SK-N-SH treated with all-trans-retinoic acid at 6 μM for 48 hours (cell line): ENCODE results near the gene PLA2G15.

Experiments
- ATAC-seq: fragments of 200-7000 bp; cut with Tn5 transposase; 3 replicates; pipeline ENCODE4 v1.9.1; 2020; ENCODE audit warnings: mild to moderate bottlenecking, moderate library complexity
- BACH2 ChIP-seq: fragments of 250-450 bp; sonication (Bioruptor Pico); IDR thresholded peaks from 2 replicates; pipeline ENCODE4 v1.9.0; 2021; ENCODE audit warnings: mild to moderate bottlenecking, borderline replicate concordance
- CSDC2 ChIP-seq: fragments of 250-450 bp; sonication (Bioruptor Pico); IDR thresholded peaks from 2 replicates; pipeline ENCODE4 v1.5.0; 2020; ENCODE audit warnings: mild to moderate bottlenecking, moderate library complexity
- ESRRG ChIP-seq: fragments of 250-450 bp; sonication (Bioruptor Pico); IDR thresholded peaks from 2 replicates; pipeline ENCODE4 v1.6.1; 2021; ENCODE audit warnings: mild to moderate bottlenecking
- GLIS3 ChIP-seq: fragments of 250-450 bp; sonication (Bioruptor Pico); IDR thresholded peaks from 2 replicates; pipeline ENCODE4 v1.5.0; 2020; ENCODE audit warnings: mild to moderate bottlenecking, moderate library complexity
- ISL1 ChIP-seq: fragments of 250-450 bp; sonication (Bioruptor Pico); IDR thresholded peaks from 2 replicates; pipeline ENCODE4 v2.1.2; 2022; ENCODE audit warnings: mild to moderate bottlenecking, moderate library complexity
- OSR1 ChIP-seq: fragments of 250-450 bp; sonication (Bioruptor Pico); IDR thresholded peaks from 2 replicates; pipeline ENCODE4 v1.8.0; 2022; ENCODE audit warnings: moderate library complexity, mild to moderate bottlenecking, inconsistent platforms
- PPARA ChIP-seq: fragments of 250-450 bp; sonication (Bioruptor Pico); IDR thresholded peaks from 2 replicates; pipeline ENCODE4 v1.5.0; 2020; ENCODE audit warnings: mild to moderate bottlenecking, borderline replicate concordance
- RARB ChIP-seq: fragments of 250-450 bp; sonication (Bioruptor Pico); IDR thresholded peaks from 2 replicates; pipeline ENCODE4 v1.8.0; 2021; ENCODE audit warnings: mild to moderate bottlenecking, moderate library complexity
- SNAI2 ChIP-seq: fragments of 250-450 bp; sonication (Bioruptor Pico); IDR thresholded peaks from 2 replicates; pipeline ENCODE4 v1.5.0; 2020; ENCODE audit warnings: mild to moderate bottlenecking, moderate library complexity
- TCF4 ChIP-seq: fragments of 250-450 bp; sonication (Bioruptor Pico); IDR thresholded peaks from 2 replicates; pipeline ENCODE4 v1.8.0; 2021; ENCODE audit warnings: mild to moderate bottlenecking, moderate library complexity, borderline replicate concordance
- TOX ChIP-seq: fragments of 250-450 bp; sonication (Bioruptor Pico); IDR thresholded peaks from 2 replicates; pipeline ENCODE4 v1.8.0; 2021; ENCODE audit warnings: mild to moderate bottlenecking, moderate library complexity, borderline replicate concordance
- ZC3H10 ChIP-seq: fragments of 250-450 bp; sonication (Bioruptor Pico); IDR thresholded peaks from 2 replicates; pipeline ENCODE4 v1.5.1; 2021; ENCODE audit warnings: mild to moderate bottlenecking, moderate library complexity
- ZFP3 ChIP-seq: fragments of 250-450 bp; sonication (Bioruptor Pico); IDR thresholded peaks from 2 replicates; pipeline ENCODE4 v1.5.0; 2020; ENCODE audit warnings: mild to moderate bottlenecking, moderate library complexity
- ZFP30 ChIP-seq: fragments of 450-650 bp; formaldehyde crosslinking; IDR thresholded peaks from 2 replicates; pipeline ENCODE4 v1.5.0; 2022; ENCODE audit warnings: mild to moderate bottlenecking, moderate library complexity
- ZNF565 ChIP-seq: fragments of 450-650 bp; formaldehyde crosslinking; conservative IDR thresholded peaks from 2 replicates; pipeline ENCODE4 v1.5.0; 2020; ENCODE audit warnings: low read depth, mild to moderate bottlenecking, moderate library complexity
- ZNF70 ChIP-seq: fragments of 450-650 bp; formaldehyde crosslinking; IDR thresholded peaks from 2 replicates; pipeline ENCODE4 v1.5.0; 2020; ENCODE audit warnings: mild to moderate bottlenecking, moderate library complexity
- ZNF8 ChIP-seq: fragments of 450-650 bp; formaldehyde crosslinking; IDR thresholded peaks from 2 replicates; pipeline ENCODE4 v1.5.0; 2020; ENCODE audit warnings: mild to moderate bottlenecking, moderate library complexity
- TF ChIP-seq, protein P1 (sequence below): fragments of 250-450 bp; sonication (Bioruptor Pico); IDR thresholded peaks from 2 replicates; pipeline ENCODE4 v1.5.1; 2020; ENCODE audit warnings: low read depth, mild to moderate bottlenecking, moderate library complexity
- TF ChIP-seq, protein P2 (sequence below): fragments of 250-450 bp; sonication (Bioruptor Pico); IDR thresholded peaks from 2 replicates; pipeline ENCODE4 v1.8.0; 2021; ENCODE audit warnings: low read depth, mild to moderate bottlenecking, moderate library complexity, borderline replicate concordance
- TF ChIP-seq, protein P3 (sequence below): fragments of 250-450 bp; sonication (Bioruptor Pico); IDR thresholded peaks from 2 replicates; pipeline ENCODE4 v1.5.0; 2020; ENCODE audit warnings: mild to moderate bottlenecking, moderate library complexity
- TF ChIP-seq, protein P4 (sequence below): fragments of 250-450 bp; sonication (Bioruptor Pico); IDR thresholded peaks from 2 replicates; pipeline ENCODE4 v1.5.1; 2021; ENCODE audit warnings: mild to moderate bottlenecking, moderate library complexity
- TF ChIP-seq, protein P5 (sequence below): fragments of 250-450 bp; sonication (Bioruptor Pico); IDR thresholded peaks from 2 replicates; pipeline ENCODE4 v1.8.0; 2020; ENCODE audit warnings: mild to moderate bottlenecking, moderate library complexity, borderline replicate concordance

The PLA2G15 gene

DNA sequence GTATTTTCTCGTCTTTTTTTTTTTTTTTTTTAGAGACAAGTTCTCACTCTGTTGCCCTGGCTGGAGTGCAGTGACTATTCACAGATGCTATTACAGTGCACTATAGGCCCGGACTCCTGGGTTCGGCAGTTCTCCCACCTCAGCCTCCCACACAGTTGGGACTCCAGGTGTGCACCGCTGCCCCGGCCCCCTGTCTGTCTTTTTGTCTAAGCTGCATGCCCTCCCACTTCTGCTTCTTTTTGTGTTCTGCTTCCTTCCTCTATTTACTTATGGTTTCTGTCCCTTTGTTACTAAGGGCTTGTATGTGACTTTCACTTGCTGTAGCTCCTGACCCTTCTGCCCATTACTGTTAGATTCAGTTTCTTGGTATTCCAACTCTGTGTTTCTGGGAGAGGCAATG, 39.7 kb downstream of the PLA2G15 start:
- TF ChIP-seq CSDC2 (CRISPR knock-in tag): no peak
- TF ChIP-seq BACH2 (CRISPR knock-in tag): no peak
- TF ChIP-seq TOX (CRISPR knock-in tag): no peak
- TF ChIP-seq, protein P1, sequence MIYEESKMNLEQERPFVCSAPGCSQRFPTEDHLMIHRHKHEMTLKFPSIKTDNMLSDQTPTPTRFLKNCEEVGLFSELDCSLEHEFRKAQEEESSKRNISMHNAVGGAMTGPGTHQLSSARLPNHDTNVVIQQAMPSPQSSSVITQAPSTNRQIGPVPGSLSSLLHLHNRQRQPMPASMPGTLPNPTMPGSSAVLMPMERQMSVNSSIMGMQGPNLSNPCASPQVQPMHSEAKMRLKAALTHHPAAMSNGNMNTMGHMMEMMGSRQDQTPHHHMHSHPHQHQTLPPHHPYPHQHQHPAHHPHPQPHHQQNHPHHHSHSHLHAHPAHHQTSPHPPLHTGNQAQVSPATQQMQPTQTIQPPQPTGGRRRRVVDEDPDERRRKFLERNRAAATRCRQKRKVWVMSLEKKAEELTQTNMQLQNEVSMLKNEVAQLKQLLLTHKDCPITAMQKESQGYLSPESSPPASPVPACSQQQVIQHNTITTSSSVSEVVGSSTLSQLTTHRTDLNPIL (CRISPR knock-in tag): no peak
- TF ChIP-seq, protein P2, sequence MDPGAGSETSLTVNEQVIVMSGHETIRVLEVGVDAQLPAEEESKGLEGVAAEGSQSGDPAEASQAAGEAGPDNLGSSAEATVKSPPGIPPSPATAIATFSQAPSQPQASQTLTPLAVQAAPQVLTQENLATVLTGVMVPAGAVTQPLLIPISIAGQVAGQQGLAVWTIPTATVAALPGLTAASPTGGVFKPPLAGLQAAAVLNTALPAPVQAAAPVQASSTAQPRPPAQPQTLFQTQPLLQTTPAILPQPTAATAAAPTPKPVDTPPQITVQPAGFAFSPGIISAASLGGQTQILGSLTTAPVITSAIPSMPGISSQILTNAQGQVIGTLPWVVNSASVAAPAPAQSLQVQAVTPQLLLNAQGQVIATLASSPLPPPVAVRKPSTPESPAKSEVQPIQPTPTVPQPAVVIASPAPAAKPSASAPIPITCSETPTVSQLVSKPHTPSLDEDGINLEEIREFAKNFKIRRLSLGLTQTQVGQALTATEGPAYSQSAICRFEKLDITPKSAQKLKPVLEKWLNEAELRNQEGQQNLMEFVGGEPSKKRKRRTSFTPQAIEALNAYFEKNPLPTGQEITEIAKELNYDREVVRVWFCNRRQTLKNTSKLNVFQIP (CRISPR knock-in tag): no peak
- no peak for TF ChIP-seq ZC3H10
- TF ChIP-seq GLIS3 (CRISPR knock-in tag): no peak
- TF ChIP-seq ZNF8 (CRISPR knock-in tag): no peak
- no peak for TF ChIP-seq TCF4
- no peak for TF ChIP-seq PPARA (CRISPR knock-in tag)
- TF ChIP-seq, protein P3, sequence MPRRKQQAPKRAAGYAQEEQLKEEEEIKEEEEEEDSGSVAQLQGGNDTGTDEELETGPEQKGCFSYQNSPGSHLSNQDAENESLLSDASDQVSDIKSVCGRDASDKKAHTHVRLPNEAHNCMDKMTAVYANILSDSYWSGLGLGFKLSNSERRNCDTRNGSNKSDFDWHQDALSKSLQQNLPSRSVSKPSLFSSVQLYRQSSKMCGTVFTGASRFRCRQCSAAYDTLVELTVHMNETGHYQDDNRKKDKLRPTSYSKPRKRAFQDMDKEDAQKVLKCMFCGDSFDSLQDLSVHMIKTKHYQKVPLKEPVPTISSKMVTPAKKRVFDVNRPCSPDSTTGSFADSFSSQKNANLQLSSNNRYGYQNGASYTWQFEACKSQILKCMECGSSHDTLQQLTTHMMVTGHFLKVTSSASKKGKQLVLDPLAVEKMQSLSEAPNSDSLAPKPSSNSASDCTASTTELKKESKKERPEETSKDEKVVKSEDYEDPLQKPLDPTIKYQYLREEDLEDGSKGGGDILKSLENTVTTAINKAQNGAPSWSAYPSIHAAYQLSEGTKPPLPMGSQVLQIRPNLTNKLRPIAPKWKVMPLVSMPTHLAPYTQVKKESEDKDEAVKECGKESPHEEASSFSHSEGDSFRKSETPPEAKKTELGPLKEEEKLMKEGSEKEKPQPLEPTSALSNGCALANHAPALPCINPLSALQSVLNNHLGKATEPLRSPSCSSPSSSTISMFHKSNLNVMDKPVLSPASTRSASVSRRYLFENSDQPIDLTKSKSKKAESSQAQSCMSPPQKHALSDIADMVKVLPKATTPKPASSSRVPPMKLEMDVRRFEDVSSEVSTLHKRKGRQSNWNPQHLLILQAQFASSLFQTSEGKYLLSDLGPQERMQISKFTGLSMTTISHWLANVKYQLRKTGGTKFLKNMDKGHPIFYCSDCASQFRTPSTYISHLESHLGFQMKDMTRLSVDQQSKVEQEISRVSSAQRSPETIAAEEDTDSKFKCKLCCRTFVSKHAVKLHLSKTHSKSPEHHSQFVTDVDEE (CRISPR knock-in tag): no peak
- TF ChIP-seq ZNF565 (CRISPR knock-in tag): no peak
- no peak for TF ChIP-seq SNAI2 (CRISPR knock-in tag)
- TF ChIP-seq ESRRG (CRISPR knock-in tag): no peak
- TF ChIP-seq, all 23 proteins: peak for 0
- ATAC-seq: no peak

DNA sequence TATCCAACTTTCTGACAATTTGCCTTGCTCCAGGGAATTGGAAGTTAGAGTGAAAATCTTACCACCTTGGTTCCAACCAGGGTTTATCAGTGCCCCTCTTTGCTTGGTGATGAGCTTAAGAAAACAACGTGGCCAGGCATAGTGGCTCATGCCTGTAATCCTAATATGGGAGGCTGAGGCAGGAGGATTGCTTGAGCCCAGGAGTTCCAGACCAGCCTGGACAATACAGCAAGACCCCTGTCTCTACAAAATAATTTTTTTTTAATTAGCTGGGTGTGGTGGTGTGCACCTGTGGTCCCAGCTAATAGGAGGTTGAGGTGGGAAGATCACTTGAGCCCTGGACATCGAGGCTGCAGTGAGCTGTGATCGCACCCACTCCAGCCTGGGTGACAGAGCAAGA, 40.5 kb downstream of the PLA2G15 start:
- ATAC-seq: no peak
- TF ChIP-seq GLIS3 (CRISPR knock-in tag): no peak
- TF ChIP-seq ZC3H10: no peak
- no peak for TF ChIP-seq PPARA (CRISPR knock-in tag)
- TF ChIP-seq ZNF70: no peak
- no peak for TF ChIP-seq ZFP30
- no peak for TF ChIP-seq ZNF565 (CRISPR knock-in tag)
- no peak for TF ChIP-seq OSR1 (CRISPR knock-in tag)
- no peak for TF ChIP-seq ISL1 (CRISPR knock-in tag)
- no peak for TF ChIP-seq RARB (CRISPR knock-in tag)
- TF ChIP-seq, protein P4, sequence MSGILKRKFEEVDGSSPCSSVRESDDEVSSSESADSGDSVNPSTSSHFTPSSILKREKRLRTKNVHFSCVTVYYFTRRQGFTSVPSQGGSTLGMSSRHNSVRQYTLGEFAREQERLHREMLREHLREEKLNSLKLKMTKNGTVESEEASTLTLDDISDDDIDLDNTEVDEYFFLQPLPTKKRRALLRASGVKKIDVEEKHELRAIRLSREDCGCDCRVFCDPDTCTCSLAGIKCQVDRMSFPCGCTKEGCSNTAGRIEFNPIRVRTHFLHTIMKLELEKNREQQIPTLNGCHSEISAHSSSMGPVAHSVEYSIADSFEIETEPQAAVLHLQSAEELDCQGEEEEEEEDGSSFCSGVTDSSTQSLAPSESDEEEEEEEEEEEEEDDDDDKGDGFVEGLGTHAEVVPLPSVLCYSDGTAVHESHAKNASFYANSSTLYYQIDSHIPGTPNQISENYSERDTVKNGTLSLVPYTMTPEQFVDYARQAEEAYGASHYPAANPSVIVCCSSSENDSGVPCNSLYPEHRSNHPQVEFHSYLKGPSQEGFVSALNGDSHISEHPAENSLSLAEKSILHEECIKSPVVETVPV (CRISPR knock-in tag): no peak
- TF ChIP-seq TOX (CRISPR knock-in tag): no peak
- TF ChIP-seq, protein P1 (CRISPR knock-in tag): no peak
- TF ChIP-seq TCF4: no peak
- TF ChIP-seq, protein P5, sequence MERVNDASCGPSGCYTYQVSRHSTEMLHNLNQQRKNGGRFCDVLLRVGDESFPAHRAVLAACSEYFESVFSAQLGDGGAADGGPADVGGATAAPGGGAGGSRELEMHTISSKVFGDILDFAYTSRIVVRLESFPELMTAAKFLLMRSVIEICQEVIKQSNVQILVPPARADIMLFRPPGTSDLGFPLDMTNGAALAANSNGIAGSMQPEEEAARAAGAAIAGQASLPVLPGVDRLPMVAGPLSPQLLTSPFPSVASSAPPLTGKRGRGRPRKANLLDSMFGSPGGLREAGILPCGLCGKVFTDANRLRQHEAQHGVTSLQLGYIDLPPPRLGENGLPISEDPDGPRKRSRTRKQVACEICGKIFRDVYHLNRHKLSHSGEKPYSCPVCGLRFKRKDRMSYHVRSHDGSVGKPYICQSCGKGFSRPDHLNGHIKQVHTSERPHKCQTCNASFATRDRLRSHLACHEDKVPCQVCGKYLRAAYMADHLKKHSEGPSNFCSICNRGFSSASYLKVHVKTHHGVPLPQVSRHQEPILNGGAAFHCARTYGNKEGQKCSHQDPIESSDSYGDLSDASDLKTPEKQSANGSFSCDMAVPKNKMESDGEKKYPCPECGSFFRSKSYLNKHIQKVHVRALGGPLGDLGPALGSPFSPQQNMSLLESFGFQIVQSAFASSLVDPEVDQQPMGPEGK (CRISPR knock-in tag): no peak
- TF ChIP-seq BACH2 (CRISPR knock-in tag): no peak
- no peak for TF ChIP-seq SNAI2 (CRISPR knock-in tag)
- TF ChIP-seq, protein P3 (CRISPR knock-in tag): no peak
- no peak for TF ChIP-seq ZFP3 (CRISPR knock-in tag)
- TF ChIP-seq, protein P2 (CRISPR knock-in tag): no peak
